Measurements from ENCODE around the gene DLL1. TPM values are rescaled to one million over a fixed set of nuclear protein-coding genes. Genes with fewer than 3 reads are reported as not detected.

The DLL1 gene
- total RNA-seq, 1 experiment from 2014 or later, result not detected

DNA sequence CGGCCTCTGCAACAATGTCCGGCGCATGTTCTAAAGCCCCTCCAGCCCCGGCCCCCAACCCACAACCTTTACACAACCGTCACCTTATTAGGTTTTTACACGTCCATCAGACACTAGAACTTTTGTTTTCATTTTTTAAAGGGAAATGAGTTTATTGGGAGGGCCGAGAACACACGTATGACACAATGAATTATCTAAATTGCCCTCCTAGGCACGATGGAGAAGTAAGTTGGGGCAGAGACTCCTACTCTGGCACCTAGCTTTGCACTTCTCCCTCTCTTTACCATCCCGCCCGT, 1.2 kb upstream of the DLL1 start:
- Histone ChIP-seq H3K4me2 (no peak overlapping the region), H3K79me2 (ENCODE audit: low read depth) (no peaks in the 10 kb centered on the region), H2AFZ (no peak overlapping the region), H3K4me3 (no peak overlapping the region), H3K9me2 (ENCODE audit: insufficient read depth) (no peaks in the 10 kb centered on the region), H3K27me3 (ENCODE audit: insufficient read depth, low read depth) (peaks cover 51% of the 10 kb centered on the region), H4K20me1 (ENCODE audit: insufficient read depth) (no peaks in the 10 kb centered on the region), H3K27ac (no peak overlapping the region), H3K4me1 (replicated peaks; ENCODE audit: insufficient read depth) (no peaks in the 10 kb centered on the region), H3K36me3 (ENCODE audit: low read depth) (no peaks in the 10 kb centered on the region), H3K9me3 (ENCODE audit: insufficient read depth, low read depth) (no peaks in the 10 kb centered on the region), H3F3A (ENCODE audit: insufficient read depth, low read depth) (no peaks in the 10 kb centered on the region)
- BruUV-seq (replicated peaks), result no TSS peak
- CTCF ChIA-PET, result no interaction called here
- POLR2A ChIA-PET (ENCODE audit: unreplicated experiment), result interaction anchor here (0.6 kb wide), 1 partner anchor 95 kb away, joined by 10 read pairs; no protein-coding TSS in a partner anchor
- intact Hi-C loops (cut with micrococcal nuclease; ENCODE audit: unreplicated experiment), result loop anchor here (2.0 to 5.0 kb wide), 2 partner anchors 341 to 460 kb away; no protein-coding TSS in a partner anchor
- TF ChIP-seq EZH2 (IDR thresholded peaks at IDR 0.05; ENCODE audit: low read depth), result no peak
- no peak for TF ChIP-seq CTCF (conservative IDR thresholded peaks at IDR 0.05)
- no peak for DNase-seq

DNA sequence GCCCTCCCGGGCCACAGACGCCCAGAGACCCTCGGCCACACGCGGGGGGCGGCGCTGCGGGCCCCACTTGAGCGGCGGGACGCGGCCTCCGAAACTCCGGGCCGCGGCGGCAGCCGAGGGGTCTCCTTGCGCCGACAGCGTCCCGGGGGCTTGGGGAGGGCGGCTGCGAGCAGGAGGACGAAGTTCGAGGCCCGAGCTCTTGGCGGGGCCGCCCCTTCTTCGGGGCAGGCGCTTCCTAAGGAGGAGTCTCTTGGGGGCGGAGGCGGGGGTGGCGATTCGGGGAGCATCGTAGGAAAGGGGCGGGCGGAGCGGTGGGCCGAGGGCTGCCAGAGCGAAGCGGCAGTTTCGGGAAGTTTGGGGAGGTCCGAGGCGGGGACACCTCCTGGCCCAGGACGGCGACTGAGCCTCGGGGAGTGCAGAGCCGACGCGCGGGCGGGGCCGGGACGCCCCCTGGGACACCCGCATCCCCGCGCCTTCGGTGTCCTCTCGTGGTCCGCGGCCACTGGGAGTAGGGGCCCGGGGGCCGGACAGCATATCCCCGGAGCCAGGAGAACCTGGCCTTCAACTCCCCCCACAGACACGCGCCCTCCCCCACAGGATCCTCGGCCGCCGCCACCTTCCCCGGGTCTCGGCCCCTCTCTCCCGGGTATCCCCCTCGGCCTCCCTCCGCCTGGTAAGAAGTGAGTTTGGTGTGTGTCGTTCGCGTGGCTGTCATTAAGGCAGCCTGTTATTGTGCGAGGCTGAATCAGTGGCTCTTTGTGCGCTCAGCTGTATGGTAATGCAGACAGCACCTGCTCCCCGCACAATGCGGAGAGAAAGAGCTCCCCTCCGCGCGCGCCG, 613 bp upstream of the DLL1 start:
- Histone ChIP-seq H3K9me3 (ENCODE audit: insufficient read depth, low read depth) (no peaks in the 10 kb centered on the region), H3K27me3 (ENCODE audit: insufficient read depth, low read depth) (peaks cover 56% of the 10 kb centered on the region), H3K9me2 (ENCODE audit: insufficient read depth) (no peaks in the 10 kb centered on the region), H4K20me1 (ENCODE audit: insufficient read depth) (no peaks in the 10 kb centered on the region), H2AFZ (no peak overlapping the region), H3F3A (ENCODE audit: insufficient read depth, low read depth) (no peaks in the 10 kb centered on the region), H3K4me2 (no peak overlapping the region), H3K79me2 (ENCODE audit: low read depth) (no peaks in the 10 kb centered on the region), H3K27ac (no peak overlapping the region), H3K4me3 (no peak overlapping the region), H3K4me1 (replicated peaks; ENCODE audit: insufficient read depth) (no peaks in the 10 kb centered on the region), H3K36me3 (ENCODE audit: low read depth) (no peaks in the 10 kb centered on the region)
- no peak for DNase-seq
- BruUV-seq (replicated peaks), result no TSS peak
- ChIA-PET POLR2A (ENCODE audit: unreplicated experiment) (interaction anchor here (0.6 kb wide), 1 partner anchor 94 kb away, joined by 10 read pairs; no protein-coding TSS in a partner anchor), CTCF (no interaction called here)
- TF ChIP-seq EZH2 (IDR thresholded peaks at IDR 0.05; ENCODE audit: low read depth) (no peak), CTCF (conservative IDR thresholded peaks at IDR 0.05) (no peak)
- intact Hi-C loops (cut with micrococcal nuclease; ENCODE audit: unreplicated experiment), result loop anchor here (2.0 to 5.0 kb wide), 2 partner anchors 341 to 459 kb away; no protein-coding TSS in a partner anchor

DNA sequence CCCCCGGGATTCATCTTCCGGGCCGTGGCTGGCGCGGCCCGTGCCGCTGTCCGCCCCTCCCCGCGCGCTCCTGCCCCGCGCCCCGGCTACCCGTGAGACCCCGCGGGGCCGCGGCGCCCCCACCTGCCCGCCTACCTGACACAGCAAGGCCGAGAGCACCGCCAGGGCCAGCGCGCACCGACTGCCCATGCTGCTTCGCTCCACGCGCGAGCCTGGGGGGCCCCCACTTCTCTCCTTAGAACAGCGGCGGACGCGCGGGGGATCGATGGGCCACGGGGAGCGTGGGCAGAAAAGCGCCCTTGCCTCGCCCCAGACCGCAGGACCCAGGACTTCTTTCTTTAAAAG, 955 bp downstream of the DLL1 start:
- Histone ChIP-seq H3K9me3 (ENCODE audit: insufficient read depth, low read depth) (no peaks in the 10 kb centered on the region), H3K27me3 (ENCODE audit: insufficient read depth, low read depth) (peaks cover 60% of the 10 kb centered on the region), H3K4me3 (no peak overlapping the region), H2AFZ (no peak overlapping the region), H3K4me2 (no peak overlapping the region), H3K4me1 (replicated peaks; ENCODE audit: insufficient read depth) (no peaks in the 10 kb centered on the region), H3K27ac (no peak overlapping the region), H3F3A (ENCODE audit: insufficient read depth, low read depth) (no peaks in the 10 kb centered on the region), H3K79me2 (ENCODE audit: low read depth) (no peaks in the 10 kb centered on the region), H3K9me2 (ENCODE audit: insufficient read depth) (no peaks in the 10 kb centered on the region), H4K20me1 (ENCODE audit: insufficient read depth) (no peaks in the 10 kb centered on the region), H3K36me3 (ENCODE audit: low read depth) (no peaks in the 10 kb centered on the region)
- TF ChIP-seq EZH2 (IDR thresholded peaks at IDR 0.05; ENCODE audit: low read depth) (no peak), CTCF (conservative IDR thresholded peaks at IDR 0.05) (no peak)
- no TSS peak for BruUV-seq (replicated peaks)
- intact Hi-C loops (cut with micrococcal nuclease; ENCODE audit: unreplicated experiment), result loop anchor here (5.0 kb wide), 1 partner anchor 458 kb away; no protein-coding TSS in a partner anchor
- ChIA-PET POLR2A (ENCODE audit: unreplicated experiment) (no interaction called here), CTCF (no interaction called here)
- no peak for DNase-seq

All from PC-9 (cell line).